Neural progenitor cell (in vitro differentiated cells): Measurements from ENCODE around the gene KIT.

Experiments
- EZH2 ChIP-seq: fragments of 200-600 bp; sonication (generic); IDR thresholded peaks from 2 replicates; pipeline ENCODE4 v1.6.1; 2017; ENCODE audit warnings: antibody characterized with exemption, mild to moderate bottlenecking, moderate library complexity
- EZH2phosphoT487 ChIP-seq: fragments of 200-600 bp; sonication (generic); IDR thresholded peaks from 2 replicates; pipeline ENCODE4 v1.6.1; 2017; ENCODE audit warnings: antibody characterized with exemption
- TF ChIP-seq, protein P1 (sequence below): fragments of 200-600 bp; sonication (generic); IDR thresholded peaks from 2 replicates; pipeline ENCODE4 v1.5.1; 2017; ENCODE audit warnings: antibody characterized with exemption, mild to moderate bottlenecking

DNA sequence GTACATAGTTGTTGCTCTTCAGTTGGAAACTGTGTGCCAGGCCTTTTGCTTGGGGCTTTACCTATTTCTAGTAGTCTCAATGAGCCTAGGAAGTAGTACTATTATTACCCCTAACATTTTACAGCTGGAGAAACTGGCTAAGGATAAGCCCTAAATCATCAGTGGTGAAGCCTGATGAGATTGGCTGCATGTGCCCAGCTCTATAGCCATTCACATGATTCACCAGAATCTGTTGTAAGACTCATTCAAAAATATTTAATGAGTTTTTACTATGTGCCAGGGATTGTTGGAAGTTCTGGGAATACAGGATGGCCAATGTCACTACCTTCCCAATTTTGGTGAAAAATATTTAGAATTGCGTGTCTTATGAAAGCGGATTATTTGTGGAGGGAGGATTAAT is 2.8 kb downstream of the KIT start:
- TF ChIP-seq, protein P1, sequence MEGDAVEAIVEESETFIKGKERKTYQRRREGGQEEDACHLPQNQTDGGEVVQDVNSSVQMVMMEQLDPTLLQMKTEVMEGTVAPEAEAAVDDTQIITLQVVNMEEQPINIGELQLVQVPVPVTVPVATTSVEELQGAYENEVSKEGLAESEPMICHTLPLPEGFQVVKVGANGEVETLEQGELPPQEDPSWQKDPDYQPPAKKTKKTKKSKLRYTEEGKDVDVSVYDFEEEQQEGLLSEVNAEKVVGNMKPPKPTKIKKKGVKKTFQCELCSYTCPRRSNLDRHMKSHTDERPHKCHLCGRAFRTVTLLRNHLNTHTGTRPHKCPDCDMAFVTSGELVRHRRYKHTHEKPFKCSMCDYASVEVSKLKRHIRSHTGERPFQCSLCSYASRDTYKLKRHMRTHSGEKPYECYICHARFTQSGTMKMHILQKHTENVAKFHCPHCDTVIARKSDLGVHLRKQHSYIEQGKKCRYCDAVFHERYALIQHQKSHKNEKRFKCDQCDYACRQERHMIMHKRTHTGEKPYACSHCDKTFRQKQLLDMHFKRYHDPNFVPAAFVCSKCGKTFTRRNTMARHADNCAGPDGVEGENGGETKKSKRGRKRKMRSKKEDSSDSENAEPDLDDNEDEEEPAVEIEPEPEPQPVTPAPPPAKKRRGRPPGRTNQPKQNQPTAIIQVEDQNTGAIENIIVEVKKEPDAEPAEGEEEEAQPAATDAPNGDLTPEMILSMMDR: no peak
- TF ChIP-seq EZH2 (no peak), EZH2phosphoT487 (no peak)
